Fibroblast of pulmonary artery (primary cell): ENCODE data around the gene OGFR.

Experiments used
- DNase-seq: peaks from one replicate; pipeline ENCODE4 v3.0.0-alpha.2; 2010; ENCODE audit warnings: low read depth
- H3K4me3 ChIP-seq: replicated peaks from 2 replicates; pipeline ENCODE4 v1.5.1; 2011; ENCODE audit warnings: low read depth, mild to moderate bottlenecking, control low read depth, low read length, moderate library complexity
- CTCF ChIP-seq: IDR thresholded peaks from 2 replicates; pipeline ENCODE4 v1.5.1; 2011; ENCODE audit warnings: mild to moderate bottlenecking, control low read depth, low read length, inconsistent platforms; ENCODE audit errors: missing control alignments

The OGFR gene

GRCh38 chr20:62773845-62774714 lies 30.6 kb upstream of the OGFR start:
- TF ChIP-seq CTCF = no peak
- no peak overlapping the region for H3K4me3 ChIP-seq
- no peak for DNase-seq

GRCh38 chr20:62774762-62775161 lies 29.9 kb upstream of the OGFR start:
- TF ChIP-seq CTCF = no peak
- H3K4me3 ChIP-seq = no peak overlapping the region
- no peak for DNase-seq

- no peak for TF ChIP-seq CTCF
- H3K4me3 ChIP-seq = no peak overlapping the region
- DNase-seq = no peak
Observed at GRCh38 chr20:62775206-62775605, 29.4 kb upstream of the OGFR start.

- no peak overlapping the region for H3K4me3 ChIP-seq
- DNase-seq = no peak
- TF ChIP-seq CTCF = no peak
Observed at GRCh38 chr20:62776035-62776691, 28.5 kb upstream of the OGFR start.

GRCh38 chr20:62776692-62777527 lies 27.7 kb upstream of the OGFR start:
- TF ChIP-seq CTCF = no peak
- no peak overlapping the region for H3K4me3 ChIP-seq
- DNase-seq = no peak

- H3K4me3 ChIP-seq = no peak overlapping the region
- TF ChIP-seq CTCF = no peak
- DNase-seq = no peak
Observed at GRCh38 chr20:62777528-62777830, 27.2 kb upstream of the OGFR start.
